Activated effector memory CD4-positive, alpha-beta T cell treated with anti-CD3 and anti-CD28 coated beads, Interleukin-2, amount 50 U/mL, for 16 hours (primary cell): ENCODE results near the gene NDST4.

Experiments
- DNase-seq: peaks from one replicate; pipeline ENCODE4 v3.0.0-alpha.2; 2020

NDST4 gene

DNA sequence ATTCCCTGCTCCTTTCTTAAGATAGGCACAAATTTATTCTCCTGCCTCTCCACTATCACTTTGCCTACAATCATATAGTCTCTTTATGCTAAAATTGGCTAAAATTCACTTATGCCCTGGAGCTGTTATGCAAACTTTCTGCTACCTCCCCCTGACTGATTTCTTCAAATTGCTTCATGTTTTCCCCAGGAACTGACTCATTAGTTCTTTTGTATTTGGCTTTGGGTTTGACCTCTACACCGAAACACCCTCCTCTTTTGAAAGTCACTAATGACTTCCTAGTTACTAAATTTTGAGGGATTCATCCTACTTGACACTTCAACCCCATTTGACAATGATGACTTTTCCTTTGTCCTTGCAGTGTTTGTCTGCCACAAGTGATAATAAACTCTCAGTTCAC, 222.6 kb downstream of the NDST4 start:
- DNase-seq: no peak

DNA sequence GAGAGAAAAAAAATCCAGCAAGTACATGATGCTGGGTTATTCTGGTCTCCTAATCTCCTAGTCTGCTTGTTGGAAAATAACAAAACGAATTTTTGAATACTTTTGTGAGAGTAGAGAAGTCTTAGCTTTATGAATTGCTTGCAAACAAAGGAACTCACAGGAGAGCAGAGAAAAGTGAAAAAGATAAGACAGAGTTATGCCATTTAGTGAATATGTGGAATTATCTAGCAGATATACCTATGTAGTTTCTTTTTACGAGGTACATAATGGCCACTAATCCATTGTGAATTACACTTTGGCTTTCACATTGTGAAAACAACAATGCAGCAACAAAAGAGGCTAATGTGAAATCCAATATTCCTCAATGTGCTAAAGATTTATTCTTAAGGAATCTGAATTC, 226.7 kb downstream of the NDST4 start:
- DNase-seq: no peak

DNA sequence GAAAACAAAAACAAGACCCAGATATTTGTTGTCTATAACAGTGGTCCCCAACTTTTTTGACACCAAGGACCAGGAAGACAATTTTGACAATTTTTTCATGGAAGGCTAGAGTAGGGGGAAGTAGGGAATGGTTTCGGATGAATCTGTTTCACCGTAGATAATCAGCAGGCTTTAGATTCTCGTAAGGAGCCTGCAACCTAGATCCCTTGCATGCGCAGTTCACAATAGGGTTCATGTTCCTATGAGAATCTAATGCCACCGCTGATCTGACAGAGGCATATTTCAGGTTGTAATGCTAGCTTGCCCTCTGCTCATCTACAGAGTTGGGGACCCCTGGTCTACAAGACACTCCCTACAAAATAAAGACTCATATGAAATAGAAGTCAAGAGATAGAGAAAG, 229.8 kb downstream of the NDST4 start:
- DNase-seq: no peak

DNA sequence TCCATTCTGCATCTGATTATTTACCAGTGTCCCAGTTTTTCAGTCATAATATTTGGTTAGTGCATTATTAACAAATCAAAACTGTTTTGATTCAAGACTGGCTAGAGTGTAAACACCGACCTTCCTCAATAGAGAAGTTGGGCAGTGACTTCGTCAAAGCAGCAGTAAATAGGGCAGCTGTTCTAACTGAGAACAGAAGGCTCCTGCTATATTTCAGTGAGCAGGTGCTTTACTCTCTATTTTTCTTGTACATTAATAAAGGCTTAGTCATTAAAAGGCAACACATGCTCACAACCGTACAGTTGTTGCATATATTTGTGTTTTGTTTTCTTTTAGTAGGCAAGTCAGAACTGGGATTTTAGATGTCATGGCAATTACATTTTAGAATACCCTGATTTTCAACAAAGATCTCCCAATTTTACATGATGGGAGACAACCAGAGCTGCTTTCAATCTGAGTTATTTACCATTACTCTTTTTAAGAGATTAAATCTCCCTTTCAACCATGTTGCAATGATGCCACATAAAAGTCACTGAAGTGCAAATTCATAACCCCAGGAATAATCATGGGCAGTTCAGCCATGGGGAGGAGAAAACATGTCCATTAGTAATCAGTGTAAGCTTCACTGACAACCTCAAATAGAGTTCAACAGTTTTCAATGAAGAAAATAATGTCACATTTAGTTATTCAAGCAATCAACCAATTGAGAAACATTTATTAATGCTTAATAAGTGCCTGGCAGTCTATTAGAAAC, 233.3 kb downstream of the NDST4 start:
- no peak for DNase-seq

DNA sequence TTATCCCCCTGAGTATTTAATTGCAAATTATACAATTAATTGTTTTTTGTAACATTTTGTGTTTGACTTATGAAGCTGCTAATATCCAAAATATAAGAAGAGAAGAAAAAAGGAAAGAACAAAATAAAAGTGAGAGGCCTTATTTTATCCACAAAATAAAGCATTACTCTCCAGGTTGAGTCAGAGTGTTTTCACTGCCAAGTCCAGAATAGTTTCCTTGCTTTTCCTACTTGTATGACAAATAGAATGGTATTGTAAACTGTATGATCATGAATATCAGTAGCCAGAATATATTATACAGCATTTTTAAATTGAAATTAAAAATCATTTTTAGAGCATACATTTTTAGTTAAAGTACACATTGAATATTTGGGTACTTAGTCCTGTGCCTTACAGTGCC, 237.8 kb downstream of the NDST4 start:
- no peak for DNase-seq

DNA sequence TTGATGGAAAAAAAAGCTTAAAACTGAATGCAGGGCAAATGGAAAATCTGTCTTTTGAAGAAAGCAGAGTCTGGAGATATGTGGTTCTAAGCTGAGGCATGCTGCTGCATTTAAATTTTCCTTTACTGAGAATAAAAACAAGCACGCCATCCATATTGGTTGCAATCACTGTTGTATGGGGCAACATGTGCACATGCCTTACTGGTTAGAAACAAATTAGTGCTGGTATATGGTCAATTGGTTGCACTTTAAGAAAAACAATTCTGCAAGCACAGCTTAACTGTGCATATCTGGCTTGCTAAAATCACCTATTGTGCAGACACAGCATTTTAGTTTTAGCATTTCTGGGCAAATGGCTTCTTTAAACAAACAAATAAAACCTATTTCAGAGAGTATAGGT, 239.1 kb downstream of the NDST4 start:
- no peak for DNase-seq

DNA sequence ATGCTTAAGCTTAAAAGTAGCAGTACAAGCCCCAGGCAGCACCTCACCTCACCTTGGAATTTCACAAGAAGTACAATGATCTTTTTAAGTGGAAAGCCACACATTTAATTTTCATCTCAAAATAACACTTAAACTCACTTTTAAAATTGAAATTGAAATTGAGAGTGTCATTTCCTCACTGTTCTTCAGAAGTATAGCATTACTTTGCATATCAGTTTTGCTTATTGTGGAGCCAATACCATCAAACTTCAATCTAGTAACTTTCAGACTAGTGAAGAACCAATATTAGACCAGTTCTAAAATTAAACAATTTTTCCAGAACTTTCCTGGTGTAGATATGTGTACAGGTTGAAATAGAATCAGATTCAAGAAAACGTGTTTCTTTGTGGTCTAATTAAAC, 242.4 kb downstream of the NDST4 start:
- DNase-seq: no peak

DNA sequence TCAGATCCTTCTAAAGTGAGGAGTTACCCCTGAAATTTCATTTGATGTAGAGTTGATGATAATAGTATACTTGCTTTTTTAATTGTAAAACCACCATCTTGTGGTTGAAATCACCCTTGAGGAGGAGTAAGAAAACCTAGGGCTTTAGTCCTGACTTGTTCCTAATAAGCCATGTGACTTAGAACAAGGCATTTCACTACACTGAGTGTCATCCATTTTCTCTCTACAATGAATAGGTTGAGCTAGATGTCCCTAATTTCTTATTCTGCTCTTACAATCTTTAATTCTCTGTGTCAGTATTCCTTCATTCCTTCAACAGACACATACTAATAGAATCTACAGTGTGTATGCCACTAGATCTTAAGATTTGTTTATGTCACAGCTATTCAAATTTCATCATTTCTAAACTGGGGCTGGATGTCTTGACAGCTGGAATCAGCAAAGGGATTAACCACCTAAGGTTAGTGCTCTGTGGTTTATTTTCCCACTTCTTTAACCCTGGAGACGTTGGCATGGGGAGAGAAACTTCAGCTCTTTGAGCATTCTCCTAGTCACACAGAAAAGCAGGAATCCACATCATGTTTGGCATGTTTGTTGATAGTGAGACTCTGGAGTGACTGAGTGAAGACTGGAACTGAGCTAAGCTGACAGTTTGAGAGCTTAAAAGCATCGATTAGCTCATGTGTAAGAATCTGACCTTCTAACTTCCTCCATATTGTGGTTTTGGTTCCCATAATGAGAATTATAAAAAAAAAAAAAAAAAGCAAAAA, 246.3 kb downstream of the NDST4 start:
- DNase-seq: no peak

DNA sequence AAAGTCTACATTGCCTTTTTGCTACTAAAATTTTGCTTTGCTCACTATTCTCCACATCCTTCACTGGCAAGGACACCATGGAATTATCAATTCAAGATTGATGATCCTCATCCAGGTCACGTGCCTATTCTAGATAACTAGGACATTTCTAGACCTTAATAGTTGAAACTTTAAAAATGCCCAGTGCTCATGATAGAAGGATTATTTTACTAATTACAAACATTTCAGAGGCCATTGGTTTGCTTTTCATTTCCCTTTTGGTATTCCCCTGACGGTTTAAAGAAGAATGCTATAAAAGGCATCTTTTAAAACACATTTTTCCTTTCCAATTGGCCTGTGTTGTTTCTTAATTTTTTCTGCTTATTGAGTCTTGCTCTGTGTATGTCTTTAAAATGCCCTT, 249.4 kb downstream of the NDST4 start:
- no peak for DNase-seq

DNA sequence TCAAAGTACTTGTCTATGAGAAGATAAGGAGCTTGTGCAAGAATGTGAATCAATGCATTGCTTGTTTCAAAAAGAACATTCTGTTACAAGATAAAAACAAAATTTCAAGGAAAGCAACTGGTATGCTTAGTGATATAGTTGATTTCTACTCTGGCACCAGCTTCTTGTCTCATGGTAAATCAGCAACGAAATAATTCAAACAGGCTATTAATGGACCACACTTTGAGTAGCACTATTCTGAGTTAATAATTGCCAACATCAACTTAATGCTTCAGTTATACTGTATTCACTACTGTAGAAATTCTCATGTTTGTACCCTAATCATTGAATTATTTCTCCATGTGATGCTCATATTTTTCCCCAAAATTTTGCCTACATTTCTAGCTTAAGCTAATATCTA, 252.6 kb downstream of the NDST4 start:
- no peak for DNase-seq

DNA sequence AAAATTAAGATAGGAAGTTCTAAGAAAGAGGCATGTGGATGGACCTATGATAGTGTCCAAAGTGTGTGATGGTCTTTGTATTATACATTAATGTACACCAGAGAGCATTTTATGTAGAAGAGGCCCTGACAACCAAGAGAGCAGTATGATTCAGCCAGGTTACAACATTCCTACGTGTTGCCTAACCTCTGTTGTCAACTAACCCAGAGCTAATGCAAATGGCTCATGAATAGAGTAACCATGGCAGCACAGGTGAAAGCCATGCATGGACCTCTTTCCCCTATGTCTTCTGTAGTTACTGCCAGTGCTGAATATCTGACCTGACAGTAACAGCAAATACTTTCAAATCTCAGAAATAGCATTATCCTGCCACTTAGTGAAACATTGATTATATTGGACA, 255.6 kb downstream of the NDST4 start:
- no peak for DNase-seq

DNA sequence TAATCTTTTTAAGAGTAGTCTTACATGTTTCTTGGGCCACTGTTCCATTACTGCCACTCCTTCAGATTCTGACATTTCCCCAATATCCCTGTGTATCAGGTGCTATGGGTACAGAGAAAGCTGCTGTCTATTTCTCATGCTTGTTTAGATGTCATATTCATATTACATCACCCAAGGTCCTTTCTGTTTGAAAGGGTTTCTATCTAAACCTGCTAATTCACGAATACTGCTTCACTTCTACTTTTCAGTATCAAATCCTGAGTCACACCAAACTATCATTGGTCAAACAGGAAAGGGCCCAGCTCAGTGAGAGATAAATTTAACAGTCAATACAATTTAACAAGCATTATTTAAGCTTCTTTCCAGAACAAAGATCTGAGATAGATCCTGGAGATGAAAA, 273.4 kb downstream of the NDST4 start:
- no peak for DNase-seq

DNA sequence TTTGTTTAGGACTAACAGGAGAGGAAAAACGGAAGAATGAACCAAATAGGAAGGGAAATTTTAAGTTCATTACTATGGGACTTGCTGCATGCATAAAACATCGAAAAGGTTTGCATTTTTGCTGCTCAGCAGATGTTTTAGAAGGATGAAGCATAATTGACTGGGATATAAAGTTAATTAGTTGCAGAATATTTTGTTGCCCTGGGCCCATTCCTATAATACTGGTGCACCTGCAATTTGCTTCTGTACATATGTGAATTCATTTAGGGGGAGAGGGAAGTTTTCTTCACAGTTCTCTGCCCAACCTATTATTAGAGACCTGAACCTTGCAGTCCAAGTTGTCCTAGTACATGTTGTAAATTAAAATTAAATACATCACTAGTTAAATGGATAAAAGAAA, 282.8 kb downstream of the NDST4 start:
- DNase-seq: no peak

DNA sequence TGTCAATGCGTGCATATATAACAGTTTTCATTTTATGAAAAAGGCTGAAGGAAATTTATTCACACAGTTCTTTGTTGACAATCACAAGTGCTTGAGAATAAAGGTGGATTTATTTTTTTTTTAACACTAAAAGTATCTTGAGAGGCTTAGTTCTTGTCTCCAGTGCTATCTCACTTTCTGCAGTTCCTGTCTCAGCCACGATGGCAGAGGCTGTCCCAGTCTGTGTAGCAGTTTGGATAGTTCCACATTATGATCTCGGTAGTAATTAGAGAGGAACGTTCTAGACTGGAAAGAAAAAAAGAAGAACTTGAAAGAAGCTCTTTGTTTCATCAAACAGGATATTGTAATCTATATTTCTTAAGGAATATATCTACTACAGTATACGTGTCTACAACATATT, 285.8 kb downstream of the NDST4 start:
- no peak for DNase-seq

DNA sequence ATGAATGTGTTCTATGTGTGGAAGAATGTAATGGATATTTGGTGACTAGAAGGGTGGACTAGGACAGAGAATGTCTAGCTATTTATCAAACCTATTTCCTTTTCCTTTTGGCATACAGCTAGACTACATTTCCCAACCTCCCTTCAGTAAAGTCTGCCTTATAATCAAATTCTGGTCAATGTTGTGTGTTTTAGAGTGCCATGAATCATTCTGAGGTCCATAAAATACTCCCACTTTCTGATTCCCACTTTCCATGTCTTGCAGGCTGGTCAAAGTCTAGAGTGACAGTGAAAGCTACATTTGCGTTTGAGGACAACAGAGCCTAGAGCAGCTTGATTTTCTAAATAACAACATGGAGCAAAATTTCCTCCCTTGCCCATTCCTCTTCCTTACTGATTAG, 297.7 kb downstream of the NDST4 start:
- no peak for DNase-seq

DNA sequence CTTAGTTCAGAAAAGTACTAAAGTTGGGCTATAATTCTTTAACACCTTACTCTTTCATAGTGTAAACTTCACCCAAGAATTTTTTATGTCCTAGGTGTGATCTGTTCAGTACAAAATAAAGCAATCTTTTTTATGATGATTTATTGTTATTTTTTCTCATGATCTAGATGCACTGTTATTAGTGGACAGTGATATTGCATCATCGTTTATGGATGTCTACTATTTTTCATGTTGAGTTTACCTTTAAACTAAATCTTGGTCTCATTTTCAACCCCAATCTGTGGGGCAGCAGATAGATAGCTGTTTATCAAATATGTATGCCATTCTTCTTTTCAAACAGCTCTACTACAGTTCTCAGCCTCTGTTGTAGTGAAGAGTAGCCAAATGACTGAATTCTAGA, 299.5 kb downstream of the NDST4 start:
- no peak for DNase-seq

DNA sequence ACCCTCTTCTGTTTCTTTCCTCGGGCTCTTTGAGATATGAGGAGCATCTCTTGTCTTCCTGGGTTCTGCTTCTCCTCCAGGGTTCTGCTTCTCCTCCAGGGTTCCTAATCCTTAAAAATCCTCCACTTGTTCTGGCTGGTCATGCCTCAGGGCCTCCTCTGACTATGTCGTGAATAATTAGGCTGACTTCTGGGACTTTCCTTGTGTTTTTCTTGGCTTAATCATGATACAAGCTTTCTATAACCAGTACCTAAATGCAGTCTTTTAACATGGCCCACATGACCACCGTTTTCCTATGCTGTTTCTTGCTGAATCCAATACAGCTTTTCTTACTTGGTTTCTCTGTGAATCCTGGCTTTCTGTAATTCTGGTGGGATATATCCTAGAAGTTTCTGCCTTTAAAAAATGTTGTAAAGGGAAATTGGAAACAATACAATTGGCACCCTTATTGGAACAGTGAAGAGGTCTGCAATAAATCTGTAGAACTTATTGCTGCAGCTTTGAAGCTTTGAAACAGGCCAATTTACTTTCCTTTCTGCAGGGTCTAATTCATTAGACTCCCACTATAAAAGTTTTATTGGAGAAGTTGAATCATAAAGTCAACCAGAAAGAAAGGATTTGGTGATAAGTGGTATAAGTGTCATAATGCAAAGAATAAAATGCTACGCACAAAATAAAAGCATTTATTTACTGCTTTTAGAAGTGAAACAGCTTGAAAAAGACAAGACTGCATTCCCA, 301.7 kb downstream of the NDST4 start:
- DNase-seq: no peak

DNA sequence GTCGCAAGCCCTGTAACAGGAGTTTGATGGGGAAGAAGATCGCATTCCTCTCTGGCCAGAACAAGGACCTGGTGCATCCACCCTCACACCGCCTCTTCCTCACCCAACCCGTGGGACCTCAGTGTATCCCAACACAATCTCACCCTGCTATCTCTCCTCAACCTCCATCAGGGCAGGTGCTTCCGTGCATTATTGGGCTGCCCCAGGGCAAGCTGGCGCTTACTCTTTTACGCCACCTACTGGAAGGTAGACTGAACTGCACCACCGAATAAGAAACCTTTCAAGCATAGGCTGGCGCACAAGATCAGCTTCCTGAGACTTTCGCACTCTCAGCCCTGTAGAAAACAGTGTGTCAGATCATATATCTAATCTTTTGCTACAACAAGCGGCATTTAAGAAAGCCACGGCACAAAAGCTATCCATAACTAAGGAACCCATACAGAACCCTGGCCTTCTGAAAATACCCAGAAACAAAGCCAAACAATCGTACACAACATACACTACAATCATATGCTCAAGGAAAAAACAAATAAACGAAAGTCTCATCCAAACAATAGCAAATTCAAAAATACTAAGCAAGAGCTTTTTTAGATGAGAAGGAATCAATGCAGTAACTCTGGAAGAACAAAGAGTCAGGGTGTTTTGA, 305.5 kb downstream of the NDST4 start:
- DNase-seq: peak; percentile 73

DNA sequence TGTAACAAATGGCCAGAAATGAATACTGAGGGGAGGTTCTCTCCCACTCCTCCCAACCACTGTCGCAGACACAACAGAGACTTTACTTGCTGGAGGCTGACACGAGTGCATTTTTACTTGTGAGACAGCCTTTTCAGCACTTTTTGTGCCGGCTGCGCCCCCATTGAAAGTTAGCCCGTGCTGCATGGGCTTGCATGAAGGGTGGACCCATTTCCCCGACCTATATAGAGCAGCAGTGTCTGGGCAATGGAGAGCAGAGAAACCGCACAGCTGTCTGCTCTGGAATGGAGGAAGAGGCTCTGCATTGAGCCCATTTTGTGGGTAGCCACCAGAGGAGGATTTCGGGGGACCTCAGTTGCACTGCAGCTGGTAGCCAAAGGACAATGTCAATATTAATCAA, 306.1 kb downstream of the NDST4 start:
- peak; percentile 60 for DNase-seq

DNA sequence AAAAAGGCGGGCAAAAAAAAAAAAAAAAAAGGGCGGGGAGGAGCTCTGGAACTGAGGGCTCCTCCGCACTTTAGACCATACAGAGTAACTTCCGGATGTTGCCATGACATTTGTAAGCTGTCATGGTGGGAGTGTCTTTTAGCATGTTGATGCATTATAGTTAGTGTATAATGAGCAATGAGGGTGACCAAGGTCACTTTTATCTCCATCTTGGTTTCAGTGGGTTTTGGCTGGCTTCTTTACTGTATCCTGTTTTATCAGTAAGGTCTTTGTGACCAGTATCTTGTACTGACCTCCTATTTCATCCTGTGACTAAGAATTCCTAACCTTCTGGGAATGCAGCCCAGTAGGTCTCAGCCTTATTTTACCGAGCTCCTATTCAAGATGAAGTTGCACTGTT, 321.4 kb downstream of the NDST4 start:
- DNase-seq: no peak

DNA sequence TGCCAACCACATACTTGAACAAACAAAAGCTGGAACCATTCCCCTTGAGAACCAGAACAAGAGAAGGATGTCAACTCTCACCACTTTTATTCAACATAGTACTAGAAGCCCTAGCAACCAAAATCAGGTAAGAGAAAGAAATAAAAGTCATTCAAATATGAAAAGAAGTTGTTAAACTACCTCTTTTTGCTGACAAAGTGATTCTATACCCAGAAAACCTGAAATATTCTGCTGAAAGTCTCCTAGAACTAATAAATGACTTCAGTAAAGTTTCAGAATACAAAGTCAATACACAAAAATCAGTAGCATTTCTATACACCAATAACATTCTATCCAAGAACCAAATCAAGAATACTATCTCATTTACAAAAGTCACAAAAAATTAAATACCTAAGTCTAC, 327.9 kb downstream of the NDST4 start:
- DNase-seq: no peak

DNA sequence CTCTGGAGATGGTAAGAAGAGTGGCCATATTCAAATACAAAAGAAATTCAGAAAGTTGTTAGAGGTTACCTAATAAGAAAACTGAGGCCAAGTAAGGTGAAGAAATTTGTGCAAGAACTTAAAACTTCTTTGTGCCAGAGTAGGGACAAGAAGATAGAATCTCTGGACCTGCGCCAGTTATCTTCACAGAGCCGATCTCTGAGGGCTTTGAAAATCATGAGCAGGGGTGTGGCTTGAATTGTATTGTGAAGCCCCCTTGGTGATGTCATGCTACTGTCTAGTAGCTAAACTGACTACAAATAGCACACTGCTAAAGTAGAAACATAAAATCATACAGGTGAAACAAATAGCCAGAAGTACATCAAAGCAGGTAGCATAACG, 330.2 kb downstream of the NDST4 start:
- no peak for DNase-seq

DNA sequence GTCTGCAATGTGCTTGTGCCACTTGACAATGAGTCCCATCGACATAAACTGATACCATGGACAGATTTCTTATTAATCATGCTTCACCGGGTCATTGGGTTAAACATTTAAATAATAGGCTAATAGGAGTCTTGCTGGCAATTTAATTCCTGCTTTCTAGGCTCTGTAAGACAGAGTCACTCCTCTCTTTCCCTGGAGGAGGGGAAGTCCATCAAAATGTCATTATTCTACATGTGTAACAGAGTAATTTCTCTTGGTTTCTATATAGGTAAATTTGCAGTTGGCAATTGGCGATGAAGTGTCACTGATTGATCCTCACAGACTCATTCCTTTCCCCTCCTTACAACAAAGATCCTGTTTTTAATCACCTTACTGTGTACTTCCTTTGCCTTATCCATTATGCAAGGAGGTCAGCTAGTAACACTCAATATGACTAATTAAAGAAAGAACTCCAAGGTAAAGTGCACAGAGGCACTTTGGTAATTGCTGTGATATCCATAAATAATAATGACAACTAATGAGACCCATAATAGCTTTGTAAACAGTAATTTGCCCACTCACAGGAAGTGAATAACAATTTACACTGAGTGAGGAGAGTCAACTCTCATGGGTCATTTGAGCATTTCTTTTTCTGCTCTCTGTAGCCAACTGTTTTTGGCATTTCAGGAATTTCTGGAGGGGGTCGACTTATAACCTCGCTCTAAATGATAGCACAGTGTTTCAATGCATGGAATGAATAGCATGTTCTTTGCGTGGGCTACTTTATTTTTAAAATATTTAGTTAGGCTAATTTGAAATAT, 330.8 kb downstream of the NDST4 start:
- no peak for DNase-seq
